ENCODE results near the gene OPCML. TPM values are rescaled to one million over a fixed set of nuclear protein-coding genes. Genes with fewer than 3 reads are reported as not detected.

Gene OPCML
- total and polyA plus RNA-seq, 2 donors from 2014 or later, result 0.77 to 1.1 TPM

DNA sequence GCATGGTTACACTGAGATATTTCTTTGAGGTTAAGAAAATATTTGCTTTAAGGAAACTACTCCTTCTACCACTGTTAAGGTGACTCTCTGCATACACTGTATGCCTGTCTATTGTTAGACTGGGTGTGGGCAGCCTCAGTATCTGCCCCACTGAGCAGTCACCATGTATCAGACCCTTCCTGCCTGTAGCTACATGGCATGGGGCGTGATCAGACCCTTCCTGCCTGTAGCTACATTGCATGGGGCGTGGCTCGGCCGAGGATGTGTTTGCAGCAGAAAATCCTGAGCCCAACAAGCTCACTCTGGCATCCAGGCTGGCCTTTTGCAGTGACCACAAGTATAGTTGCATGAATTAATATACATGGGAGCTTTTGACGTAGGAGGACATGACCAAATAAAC lies 669.4 kb downstream of the OPCML start:
- Histone ChIP-seq H3K4me1 (ENCODE audit: control insufficient read depth in 2 of 3, insufficient read depth in 2 of 3, low read depth in 1 of 3, low read length in 3 of 3) (no peaks in the 10 kb centered on the region), H3K9ac (ENCODE audit: low read length in 3 of 3) (no peak overlapping the region), H3K4me3 (ENCODE audit: low read length in 3 of 3) (no peak overlapping the region), H3K27me3 (ENCODE audit: control insufficient read depth, insufficient read depth, low read length) (no peaks in the 10 kb centered on the region), H3K9me3 (ENCODE audit: control insufficient read depth in 2 of 3, insufficient read depth in 1 of 3, low read length in 3 of 3) (no peaks in the 10 kb centered on the region), H3K27ac (ENCODE audit: low read depth in 2 of 2, low read length in 2 of 2) (no peak overlapping the region), H3K36me3 (ENCODE audit: control insufficient read depth in 2 of 3, insufficient read depth in 3 of 3, low read length in 3 of 3) (no peaks in the 10 kb centered on the region)
- FAIRE-seq (no peak), DNase-seq (no peak)
- intact Hi-C loops (cut with DNase I), result no loop called here
- TF ChIP-seq, protein P1, sequence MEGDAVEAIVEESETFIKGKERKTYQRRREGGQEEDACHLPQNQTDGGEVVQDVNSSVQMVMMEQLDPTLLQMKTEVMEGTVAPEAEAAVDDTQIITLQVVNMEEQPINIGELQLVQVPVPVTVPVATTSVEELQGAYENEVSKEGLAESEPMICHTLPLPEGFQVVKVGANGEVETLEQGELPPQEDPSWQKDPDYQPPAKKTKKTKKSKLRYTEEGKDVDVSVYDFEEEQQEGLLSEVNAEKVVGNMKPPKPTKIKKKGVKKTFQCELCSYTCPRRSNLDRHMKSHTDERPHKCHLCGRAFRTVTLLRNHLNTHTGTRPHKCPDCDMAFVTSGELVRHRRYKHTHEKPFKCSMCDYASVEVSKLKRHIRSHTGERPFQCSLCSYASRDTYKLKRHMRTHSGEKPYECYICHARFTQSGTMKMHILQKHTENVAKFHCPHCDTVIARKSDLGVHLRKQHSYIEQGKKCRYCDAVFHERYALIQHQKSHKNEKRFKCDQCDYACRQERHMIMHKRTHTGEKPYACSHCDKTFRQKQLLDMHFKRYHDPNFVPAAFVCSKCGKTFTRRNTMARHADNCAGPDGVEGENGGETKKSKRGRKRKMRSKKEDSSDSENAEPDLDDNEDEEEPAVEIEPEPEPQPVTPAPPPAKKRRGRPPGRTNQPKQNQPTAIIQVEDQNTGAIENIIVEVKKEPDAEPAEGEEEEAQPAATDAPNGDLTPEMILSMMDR (IDR thresholded peaks at IDR 0.05; ENCODE audit: borderline replicate concordance, extremely low read depth, insufficient read depth), result no peak

DNA sequence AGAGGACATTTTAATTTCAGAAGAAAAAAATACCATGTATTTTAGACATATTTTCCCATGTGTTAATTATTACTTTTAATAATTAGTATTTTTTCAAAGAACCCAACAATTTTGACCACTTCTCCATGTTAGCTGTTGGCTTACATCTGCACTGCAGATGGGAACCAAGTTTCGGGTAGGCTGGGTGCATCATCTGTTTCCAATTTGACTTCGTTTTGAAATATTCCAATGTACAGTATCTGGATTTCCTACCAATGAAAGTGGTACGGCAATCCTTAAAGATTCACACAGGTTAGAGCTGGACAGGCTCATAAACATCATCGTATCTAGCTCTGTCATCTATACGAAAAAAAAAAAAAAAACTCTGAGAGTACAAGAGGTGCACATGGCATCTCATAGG lies 670.2 kb downstream of the OPCML start:
- no peak overlapping the region for H3K9ac ChIP-seq (ENCODE audit: low read length in 3 of 3)
- H3K27me3 ChIP-seq (ENCODE audit: control insufficient read depth, insufficient read depth, low read length), result no peaks in the 10 kb centered on the region
- TF ChIP-seq, protein P1 (IDR thresholded peaks at IDR 0.05; ENCODE audit: borderline replicate concordance, extremely low read depth, insufficient read depth), result no peak
- no peaks in the 10 kb centered on the region for H3K36me3 ChIP-seq (ENCODE audit: control insufficient read depth in 2 of 3, insufficient read depth in 3 of 3, low read length in 3 of 3)
- intact Hi-C loops (cut with DNase I), result no loop called here
- no peaks in the 10 kb centered on the region for H3K4me1 ChIP-seq (ENCODE audit: control insufficient read depth in 2 of 3, insufficient read depth in 2 of 3, low read depth in 1 of 3, low read length in 3 of 3)
- DNase-seq, result no peak
- no peaks in the 10 kb centered on the region for H3K9me3 ChIP-seq (ENCODE audit: control insufficient read depth in 2 of 3, insufficient read depth in 1 of 3, low read length in 3 of 3)
- H3K4me3 ChIP-seq (ENCODE audit: low read length in 3 of 3), result no peak overlapping the region
- H3K27ac ChIP-seq (ENCODE audit: low read depth in 2 of 2, low read length in 2 of 2), result no peak overlapping the region
- FAIRE-seq, result no peak

- Histone ChIP-seq H3K36me3 (ENCODE audit: control insufficient read depth in 2 of 3, insufficient read depth in 3 of 3, low read length in 3 of 3) (no peaks in the 10 kb centered on the region), H3K4me1 (ENCODE audit: control insufficient read depth in 2 of 3, insufficient read depth in 2 of 3, low read depth in 1 of 3, low read length in 3 of 3) (no peaks in the 10 kb centered on the region), H3K9me3 (ENCODE audit: control insufficient read depth in 2 of 3, insufficient read depth in 1 of 3, low read length in 3 of 3) (peaks cover 0 to 7% (median 0%) of the 10 kb centered on the region in 3 donors), H3K4me3 (ENCODE audit: low read length in 3 of 3) (no peak overlapping the region), H3K27me3 (ENCODE audit: control insufficient read depth, insufficient read depth, low read length) (no peaks in the 10 kb centered on the region), H3K27ac (ENCODE audit: low read depth in 2 of 2, low read length in 2 of 2) (no peak overlapping the region), H3K9ac (ENCODE audit: low read length in 3 of 3) (no peak overlapping the region)
- intact Hi-C loops (cut with DNase I), result no loop called here
- DNase-seq (no peak), FAIRE-seq (no peak)
- TF ChIP-seq, protein P1 (IDR thresholded peaks at IDR 0.05; ENCODE audit: borderline replicate concordance, extremely low read depth, insufficient read depth), result no peak
Observed at GRCh38 chr11:132859306-132859705, 673.0 kb downstream of the OPCML start.

DNA sequence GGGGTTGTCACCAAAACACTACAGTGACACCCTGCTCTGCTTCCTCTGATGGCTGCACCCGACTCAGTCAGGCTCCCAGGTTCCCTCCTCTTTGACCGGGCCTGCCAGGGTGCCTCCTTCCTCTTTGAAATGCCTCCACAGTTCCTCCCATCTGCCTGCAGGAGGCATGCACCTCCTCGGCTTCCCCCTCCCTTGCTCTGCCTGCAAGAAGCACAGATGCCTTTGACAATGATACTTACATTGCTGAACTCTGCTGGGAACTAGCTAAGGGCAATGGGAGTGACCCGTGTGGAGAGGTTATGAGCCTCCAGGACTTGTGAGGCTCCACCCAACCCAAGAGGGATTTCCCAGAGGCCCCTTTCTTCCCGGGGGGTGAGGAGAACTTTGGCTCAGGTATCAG lies 674.1 kb downstream of the OPCML start:
- H3K9ac ChIP-seq (ENCODE audit: low read length in 3 of 3), result no peak overlapping the region
- no peaks in the 10 kb centered on the region for H3K4me1 ChIP-seq (ENCODE audit: control insufficient read depth in 2 of 3, insufficient read depth in 2 of 3, low read depth in 1 of 3, low read length in 3 of 3)
- H3K36me3 ChIP-seq (ENCODE audit: control insufficient read depth in 2 of 3, insufficient read depth in 3 of 3, low read length in 3 of 3), result no peaks in the 10 kb centered on the region
- H3K9me3 ChIP-seq (ENCODE audit: control insufficient read depth in 2 of 3, insufficient read depth in 1 of 3, low read length in 3 of 3), result peaks cover 0 to 7% (median 0%) of the 10 kb centered on the region in 3 donors
- H3K27me3 ChIP-seq (ENCODE audit: control insufficient read depth, insufficient read depth, low read length), result no peaks in the 10 kb centered on the region
- intact Hi-C loops (cut with DNase I), result no loop called here
- TF ChIP-seq, protein P1 (IDR thresholded peaks at IDR 0.05; ENCODE audit: borderline replicate concordance, extremely low read depth, insufficient read depth), result peak; percentile 12
- FAIRE-seq, result no peak
- peak in 3 of 5 donors; percentile 13 to 45 (median 26) for DNase-seq
- no peak overlapping the region for H3K4me3 ChIP-seq (ENCODE audit: low read length in 3 of 3)
- no peak overlapping the region for H3K27ac ChIP-seq (ENCODE audit: low read depth in 2 of 2, low read length in 2 of 2)

Data from kidney (tissue), 14 donors.